KBM-7 (cell line): ENCODE results near the gene JMJD8.
A peak's percentile ranks its signal among the peaks of the same experiment; 100 is the strongest.

ENCODE experiments used
- DNase-seq: peaks from one replicate; pipeline ENCODE4 v3.0.0-alpha.2; 2015
- in situ Hi-C: fragments of 300-500 bp; cut with MboI; formaldehyde crosslinking; loops from 2 replicates; pipeline ENCODE4 v1.14.3; 2020; ENCODE audit warnings: low sequenced_read_pairs, low pct_unique_long_range_greater_than_20kb, mixed read lengths

Gene JMJD8

DNA sequence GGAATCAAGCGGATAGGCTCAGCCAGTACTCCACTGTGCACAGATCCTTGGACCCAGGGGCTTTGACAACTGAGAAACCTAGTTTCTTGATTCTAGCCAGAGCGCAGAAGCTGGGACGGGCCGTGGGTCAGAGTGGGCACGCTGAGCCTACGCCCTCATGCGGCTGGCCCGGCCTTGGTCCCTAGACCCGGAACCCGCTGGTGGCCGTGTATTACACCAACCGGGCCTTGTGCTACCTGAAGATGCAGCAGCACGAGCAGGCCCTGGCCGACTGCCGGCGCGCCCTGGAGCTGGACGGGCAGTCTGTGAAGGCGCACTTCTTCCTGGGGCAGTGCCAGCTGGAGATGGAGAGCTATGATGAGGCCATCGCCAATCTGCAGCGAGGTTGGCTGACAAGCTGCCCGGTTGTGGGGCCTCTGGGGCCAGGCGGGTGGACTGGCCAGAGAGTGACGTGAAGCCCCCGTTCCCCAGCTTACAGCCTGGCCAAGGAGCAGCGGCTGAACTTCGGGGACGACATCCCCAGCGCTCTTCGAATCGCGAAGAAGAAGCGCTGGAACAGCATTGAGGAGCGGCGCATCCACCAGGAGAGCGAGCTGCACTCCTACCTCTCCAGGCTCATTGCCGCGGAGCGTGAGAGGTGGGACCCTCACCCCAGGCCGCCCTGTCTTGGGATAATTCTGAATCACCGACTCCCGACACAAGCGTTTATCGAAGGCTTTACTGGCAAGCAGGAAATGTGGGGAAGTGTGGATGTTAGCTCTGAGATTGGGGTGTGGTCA, 3.0 kb downstream of the JMJD8 start:
- DNase-seq, result peak; percentile 49
- in situ Hi-C loops, result no loop called here

DNA sequence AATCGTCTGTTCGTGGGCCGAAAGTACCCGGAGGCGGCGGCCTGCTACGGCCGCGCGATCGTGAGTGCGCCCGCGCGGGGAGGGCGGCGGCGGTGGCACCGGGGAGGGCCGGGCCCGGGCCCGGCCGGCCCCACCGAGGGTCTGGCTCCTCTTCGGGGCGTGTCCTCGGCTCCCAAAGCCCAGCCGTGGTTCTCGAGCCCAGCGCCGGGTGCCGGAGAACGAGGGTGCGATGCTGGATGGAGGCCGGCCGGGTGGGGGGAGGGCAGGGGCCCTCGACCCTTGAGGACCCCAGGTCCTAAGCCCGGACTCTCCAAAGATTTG, 3.5 kb downstream of the JMJD8 start:
- in situ Hi-C loops, result no loop called here
- no peak for DNase-seq

DNA sequence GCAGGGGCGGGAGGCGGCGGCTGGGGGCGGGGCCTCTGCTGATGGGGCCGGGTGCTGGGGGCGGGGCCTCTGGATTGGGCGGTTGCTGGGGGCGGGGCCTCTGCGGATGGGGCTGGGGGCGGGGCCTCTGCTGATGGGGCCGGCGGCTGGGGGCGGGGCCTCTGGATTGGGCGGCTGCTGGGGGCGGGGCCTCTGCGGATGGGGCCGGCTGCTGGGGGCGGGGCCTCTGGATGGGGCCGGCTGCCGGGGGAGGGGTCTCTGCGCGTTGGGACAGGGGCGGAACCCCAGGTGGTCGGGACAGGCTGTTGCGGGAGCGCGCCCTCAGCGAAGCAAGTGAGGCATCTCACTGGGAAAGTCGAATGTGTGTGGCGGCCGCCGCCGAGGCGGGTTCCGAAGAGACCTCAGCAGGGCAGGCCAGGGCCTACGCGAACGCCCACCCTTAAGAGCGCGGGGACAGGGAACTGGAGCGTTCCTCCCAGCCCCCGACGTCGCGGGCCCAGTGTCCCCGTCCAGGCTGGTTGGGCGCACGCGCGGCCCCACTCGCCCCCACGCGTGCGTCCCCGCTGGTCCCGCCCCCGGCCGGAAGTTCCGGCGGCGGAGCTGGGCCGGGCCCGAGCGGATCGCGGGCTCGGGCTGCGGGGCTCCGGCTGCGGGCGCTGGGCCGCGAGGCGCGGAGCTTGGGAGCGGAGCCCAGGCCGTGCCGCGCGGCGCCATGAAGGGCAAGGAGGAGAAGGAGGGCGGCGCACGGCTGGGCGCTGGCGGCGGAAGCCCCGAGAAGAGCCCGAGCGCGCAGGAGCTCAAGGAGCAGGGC, 4.1 kb downstream of the JMJD8 start, which contains the start of gene STUB1:
Gene STUB1, plus strand, starts transcription at position 597 of the 811 bp plus-strand sequence. Its CDS starts 116 bp downstream, at position 713.
- DNase-seq, result peak; percentile 83
- in situ Hi-C loops, result no loop called here

DNA sequence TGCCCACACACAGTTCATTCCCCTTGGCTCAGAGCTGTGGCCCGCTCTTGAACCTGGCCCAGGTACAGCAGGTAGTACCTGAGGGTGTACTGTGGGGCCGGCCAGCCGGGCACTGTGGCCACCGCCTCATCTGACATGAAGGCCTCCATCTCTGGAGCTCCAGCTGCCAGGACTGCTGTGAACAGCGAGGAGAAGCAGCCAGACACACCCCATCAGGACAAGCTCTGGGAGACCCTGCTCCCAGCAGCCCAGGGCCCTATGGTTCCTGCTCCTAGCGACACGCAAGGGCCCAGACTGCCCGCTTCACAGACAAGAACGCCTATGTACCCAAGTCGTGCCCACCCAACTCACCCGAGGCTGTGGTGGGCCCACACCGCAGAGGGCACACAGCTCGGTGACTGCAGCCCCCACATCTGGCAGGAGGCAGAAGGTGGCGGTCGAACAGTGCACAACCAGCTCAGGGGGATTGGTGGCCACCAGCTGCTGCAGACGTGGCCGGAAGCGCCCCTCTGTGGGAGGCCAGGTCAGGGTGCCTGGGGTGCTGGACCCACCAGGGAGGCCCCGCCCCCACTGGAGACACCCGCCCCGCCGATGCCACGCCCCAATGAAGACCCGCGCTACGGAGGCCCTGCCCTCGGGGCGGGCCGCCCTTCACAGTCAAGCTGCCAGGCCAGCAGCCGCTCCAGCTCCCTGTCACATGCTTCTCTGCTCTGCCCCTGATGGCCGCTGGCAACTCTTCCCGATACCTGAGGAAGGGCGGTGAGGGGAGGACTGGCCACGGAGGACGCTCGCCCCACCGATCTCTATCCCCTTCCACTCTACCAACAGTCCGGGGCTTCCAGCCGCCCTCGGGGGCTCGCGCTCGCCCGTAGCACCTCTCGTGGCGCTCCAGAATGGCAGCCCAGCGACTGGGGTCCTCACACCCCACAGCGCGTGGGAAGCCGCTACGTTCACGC, 5.0 kb downstream of the JMJD8 start:
- in situ Hi-C loops, result no loop called here

DNA sequence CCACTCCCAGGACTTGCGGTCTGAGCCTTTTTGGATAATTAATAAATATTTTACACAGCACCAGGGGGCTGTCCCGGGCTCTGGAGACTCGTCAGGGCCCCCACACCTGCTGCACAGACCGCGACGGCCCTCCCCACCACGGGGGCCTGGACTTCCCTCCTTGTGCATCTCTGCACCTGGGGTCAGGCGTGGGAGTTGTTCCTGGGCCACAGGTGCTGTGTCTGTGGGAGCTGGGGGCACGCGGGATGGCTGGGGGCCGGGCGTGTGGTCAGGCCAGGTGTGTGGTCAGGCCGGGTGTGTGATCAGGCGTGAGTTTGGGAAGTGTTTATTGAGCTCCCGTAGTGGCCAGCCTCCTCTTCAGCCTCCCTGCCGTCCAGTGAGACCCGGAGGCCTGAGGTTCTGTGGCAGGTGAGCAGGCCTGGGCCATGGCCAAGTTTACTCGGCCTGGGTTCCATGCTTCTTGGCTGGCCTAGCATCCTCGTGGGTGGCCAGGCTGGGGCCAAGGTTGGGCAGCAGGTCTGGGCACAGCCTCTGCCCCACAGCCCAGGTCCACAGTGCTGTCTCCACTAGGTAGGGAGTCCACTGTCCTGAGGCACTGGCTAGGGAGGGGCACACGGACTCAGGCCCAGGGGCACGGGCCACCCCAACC, 5.8 kb downstream of the JMJD8 start:
- in situ Hi-C loops, result no loop called here

More for the DNA sequence above, 5.0 kb downstream of the JMJD8 start:
- DNase-seq, result peak; percentile 55

GRCh38 chr16:677316-678190, 6.6 kb downstream of the JMJD8 start:
- no peak for DNase-seq
- in situ Hi-C loops, result no loop called here

More for the DNA sequence above, 5.8 kb downstream of the JMJD8 start:
- DNase-seq, result no peak

DNA sequence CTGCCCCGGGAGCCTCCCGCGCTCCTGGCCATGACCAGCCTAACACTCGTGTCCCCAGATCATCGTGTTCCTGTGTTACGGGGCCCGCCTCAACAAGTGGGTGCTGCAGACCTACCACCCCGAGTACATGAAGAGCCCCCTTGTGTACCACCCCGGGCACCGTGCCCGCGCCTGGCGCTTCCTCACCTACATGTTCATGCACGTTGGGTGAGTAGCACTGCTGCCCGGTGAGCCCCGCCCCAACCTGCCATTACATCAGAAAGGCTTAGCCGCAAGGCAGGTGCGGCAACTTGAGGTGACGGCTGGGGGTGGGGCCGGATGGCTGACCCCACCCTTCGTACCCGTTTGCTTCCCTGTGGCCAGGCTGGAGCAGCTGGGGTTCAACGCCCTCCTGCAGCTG, 7.2 kb downstream of the JMJD8 start:
- in situ Hi-C loops, result no loop called here
- DNase-seq, result no peak

GRCh38 chr16:676565-676902, 7.6 kb downstream of the JMJD8 start:
- in situ Hi-C loops, result no loop called here
- no peak for DNase-seq

DNA sequence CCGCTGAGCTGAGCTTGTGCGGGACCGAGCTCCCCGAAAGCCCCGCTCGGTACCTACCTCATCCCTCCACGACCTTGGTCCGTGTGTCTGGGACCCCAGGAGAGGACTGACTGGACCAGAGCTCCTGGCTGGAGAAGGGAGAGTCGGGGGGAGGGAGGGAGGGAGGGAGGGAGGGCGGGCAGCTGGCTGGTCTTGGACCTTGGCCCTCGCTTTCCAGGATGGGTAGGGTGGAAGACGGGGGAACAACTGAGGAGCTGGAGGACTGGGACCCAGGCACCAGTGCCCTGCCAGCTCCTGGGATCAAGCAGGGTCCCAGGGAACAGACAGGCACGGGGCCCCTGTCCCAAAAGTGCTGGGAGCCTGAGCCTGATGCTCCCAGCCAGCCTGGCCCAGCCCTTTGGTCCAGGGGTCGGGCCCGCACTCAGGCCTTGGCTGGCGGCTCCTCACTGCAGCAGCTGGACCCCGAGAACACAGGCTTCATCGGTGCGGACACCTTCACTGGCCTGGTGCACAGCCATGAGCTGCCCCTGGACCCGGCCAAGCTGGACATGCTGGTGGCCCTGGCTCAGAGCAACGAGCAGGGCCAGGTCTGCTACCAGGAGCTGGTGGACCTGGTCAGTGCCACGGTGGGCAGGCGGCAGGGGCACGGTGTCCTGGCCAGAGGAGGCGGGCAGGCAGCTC, 8.1 kb downstream of the JMJD8 start:
- in situ Hi-C loops, result no loop called here
- DNase-seq, result no peak

DNA sequence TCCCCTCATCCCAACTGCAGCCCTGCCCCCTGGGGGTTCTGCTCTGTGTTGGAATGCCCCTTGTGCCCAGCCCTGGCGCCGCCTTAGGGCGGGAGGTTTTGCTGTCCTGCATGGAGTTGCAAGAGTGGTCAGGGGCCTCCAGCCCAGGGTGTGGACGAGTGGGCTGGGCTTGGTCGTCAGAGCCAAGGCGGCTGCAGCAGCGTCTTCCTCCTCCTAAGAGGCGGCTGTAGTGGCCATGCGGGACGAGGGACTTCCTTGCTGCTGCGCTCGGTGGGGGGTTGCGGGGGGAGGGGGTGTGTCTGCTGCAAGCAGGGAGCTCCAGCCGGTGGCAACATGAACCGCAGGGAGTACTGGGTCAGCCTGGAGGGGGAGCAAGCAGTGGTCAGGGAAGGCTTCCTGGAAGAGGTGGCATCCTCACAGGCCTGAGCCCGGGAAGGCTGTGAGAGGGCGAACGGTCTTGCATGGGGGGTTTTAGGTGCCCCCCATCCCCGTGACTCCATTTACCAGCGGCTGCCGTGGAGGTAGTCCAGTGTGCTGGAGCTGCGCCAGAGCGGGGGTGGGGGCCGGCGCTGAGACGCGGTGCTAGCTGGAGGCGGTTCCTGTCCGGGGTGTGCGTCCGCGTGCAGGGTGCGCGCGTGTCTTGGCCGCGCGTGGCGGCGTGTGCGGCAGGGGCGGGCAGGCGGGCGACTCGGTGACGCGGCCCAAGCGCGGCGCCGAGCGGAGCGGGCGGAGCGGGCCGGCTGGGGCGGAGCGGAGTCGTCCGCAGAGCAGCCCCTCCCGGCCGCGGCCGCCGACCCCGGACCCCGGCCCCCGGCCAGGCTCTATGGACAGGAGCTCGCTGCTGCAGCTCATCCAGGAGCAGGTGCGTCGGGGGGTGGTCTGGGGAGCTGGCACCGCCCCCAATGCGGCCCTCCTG, 8.9 kb downstream of the JMJD8 start, which contains the start of gene RHBDL1:
Gene RHBDL1, plus strand, starts transcription at position 704 of the 916 bp plus-strand sequence. Its CDS starts 120 bp downstream, at position 824.
- DNase-seq, result no peak
- in situ Hi-C loops, result no loop called here

DNA sequence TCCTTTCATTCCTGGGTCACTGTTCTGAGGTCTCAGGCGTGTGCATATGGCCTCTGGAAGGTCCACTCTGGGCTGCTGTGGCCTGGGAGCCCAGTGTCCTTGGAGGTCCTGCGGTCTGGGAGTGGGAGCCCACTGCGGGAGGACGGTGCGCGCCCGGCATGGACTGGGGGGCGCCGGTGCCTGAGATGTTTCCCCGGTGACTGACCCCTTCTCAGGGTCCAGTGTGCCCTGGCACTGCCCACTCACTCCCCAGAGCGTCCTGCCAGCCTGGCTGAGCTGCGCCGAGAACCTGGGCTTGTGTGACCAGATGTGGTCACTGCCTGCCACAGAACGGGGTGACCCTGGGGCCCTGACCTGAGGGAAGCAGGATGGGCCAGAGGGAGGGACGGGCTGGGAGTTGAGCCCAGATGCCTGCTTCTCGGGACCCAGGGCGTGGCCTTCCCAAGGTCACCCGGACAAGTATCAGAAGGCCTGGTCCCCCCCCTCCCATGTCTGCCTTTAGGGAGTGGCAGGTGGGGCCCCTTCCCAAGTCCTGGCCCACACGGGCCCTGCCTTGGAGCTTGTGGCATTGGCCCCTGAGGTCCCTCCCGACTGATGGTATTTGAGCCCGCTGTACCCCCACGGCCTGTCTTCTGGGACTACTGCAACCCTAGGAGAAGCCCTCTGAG, 9.8 kb downstream of the JMJD8 start:
- in situ Hi-C loops, result no loop called here
- no peak for DNase-seq

DNA sequence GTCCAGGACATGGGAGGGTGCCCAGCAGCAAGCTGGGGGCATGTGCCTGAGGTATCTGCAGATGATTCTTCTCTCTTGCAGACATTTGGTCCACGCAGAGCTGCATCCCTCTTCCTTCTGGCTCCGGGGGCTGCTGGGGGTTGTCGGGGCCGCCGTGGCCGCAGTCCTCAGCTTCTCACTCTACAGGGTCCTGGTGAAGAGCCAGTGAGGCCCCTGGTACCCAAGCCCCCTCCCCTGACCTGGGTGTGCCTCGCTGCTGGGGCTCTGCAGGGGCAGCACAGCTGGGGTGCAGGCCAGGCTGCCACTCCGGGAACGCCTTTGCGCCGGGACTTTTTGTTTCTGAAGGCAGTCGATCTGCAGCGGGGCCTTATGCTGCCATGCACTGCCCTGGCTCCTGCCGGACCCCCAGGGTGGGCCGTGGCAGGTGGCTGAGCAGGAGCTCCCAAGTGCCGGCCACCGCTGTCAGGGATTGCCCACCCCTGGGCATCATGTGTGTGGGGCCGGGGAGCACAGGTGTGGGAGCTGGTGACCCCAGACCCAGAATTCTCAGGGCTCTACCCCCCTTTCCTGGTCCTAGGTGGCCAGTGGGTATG, 10.6 kb downstream of the JMJD8 start:
- no peak for DNase-seq
- in situ Hi-C loops, result no loop called here

DNA sequence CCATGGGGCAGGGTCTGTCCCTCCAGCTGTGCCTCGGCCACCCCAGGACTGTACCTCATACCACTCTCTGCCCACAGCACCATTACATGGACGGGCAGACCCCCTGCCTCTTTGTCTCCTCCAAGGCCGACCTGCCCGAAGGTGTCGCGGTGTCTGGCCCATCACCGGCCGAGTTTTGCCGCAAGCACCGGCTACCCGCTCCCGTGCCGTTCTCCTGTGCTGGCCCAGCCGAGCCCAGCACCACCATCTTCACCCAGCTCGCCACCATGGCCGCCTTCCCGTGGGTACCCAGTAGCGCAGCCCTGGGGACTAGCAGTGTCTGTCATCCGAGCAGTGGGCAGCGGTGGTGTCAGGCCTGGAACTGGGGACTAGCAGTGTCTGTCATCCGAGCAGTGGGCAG, 11.3 kb downstream of the JMJD8 start:
- no peak for DNase-seq
- in situ Hi-C loops, result no loop called here

DNA sequence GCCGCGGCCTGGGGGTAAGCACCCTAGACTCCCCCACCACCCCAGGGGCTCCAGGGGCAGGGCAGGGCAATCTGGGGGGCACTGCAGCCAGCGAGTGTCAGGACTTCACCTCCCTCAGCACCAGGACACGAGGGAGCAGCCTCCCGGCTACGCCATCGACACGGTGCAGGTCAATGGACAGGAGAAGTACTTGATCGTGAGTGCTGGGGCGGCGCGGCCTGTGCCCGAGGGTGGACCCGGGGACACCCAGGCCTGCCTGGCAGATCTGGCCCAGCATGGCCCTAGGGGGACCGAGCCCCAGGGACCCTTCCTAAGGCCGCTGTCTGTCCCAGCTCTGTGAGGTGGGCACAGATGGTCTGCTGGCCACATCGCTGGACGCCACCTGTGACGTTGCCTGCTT, 11.8 kb downstream of the JMJD8 start:
- in situ Hi-C loops, result no loop called here
- DNase-seq, result no peak

DNA sequence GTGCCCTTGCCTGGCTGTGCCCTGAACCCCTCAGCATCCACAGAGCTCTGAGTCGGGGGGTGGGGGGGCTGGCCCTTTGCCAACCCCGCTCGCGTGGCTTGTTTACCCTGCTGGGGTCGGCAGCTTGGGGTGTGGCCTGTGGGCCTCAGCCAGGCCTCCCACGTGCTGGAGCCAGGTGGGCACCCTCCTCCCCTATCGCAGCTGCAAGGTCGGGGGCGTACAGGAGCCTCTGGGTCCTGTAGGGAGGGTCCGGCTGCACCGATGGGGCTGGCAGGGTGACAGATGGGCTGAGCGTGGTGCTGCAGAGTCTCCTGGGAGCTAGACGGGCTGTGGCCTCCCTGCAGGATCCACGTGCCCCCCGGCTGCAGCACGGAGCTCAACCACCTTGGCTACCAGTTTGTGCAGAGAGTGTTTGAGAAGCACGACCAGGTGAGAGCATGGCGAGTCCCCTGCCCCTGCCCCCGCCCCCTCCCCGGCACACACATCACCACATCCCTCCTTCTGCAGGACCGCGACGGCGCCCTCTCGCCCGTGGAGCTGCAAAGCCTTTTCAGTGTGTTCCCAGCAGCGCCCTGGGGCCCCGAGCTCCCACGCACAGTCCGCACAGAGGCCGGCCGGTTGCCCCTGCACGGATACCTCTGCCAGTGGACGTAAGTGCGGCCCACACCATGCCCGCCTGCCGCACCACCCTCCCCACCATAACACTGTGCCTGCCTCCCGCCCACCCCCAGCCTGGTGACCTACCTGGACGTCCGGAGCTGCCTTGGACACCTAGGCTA, 12.6 kb downstream of the JMJD8 start:
- in situ Hi-C loops, result no loop called here
- no peak for DNase-seq
